Ureter (tissue), 1 donor: ENCODE results near the gene NRTN. TPM values are rescaled to one million over a fixed set of nuclear protein-coding genes. Genes with fewer than 3 reads are reported as not detected.
"Not testable (repeated sequence)": the region's sequence is repeated elsewhere in the genome, so short reads cannot be mapped to it uniquely, and the experiment has no call there.

Source experiments
- DNase-seq: peaks from one replicate; pipeline ENCODE4 v3.0.0-alpha.2; 2020; ENCODE audit warnings: low spot score
- total RNA-seq: library from RNA; stranded (reverse); gene quantifications from one replicate; pipeline ENCODE4 v1.2.4, GENCODE V29; 2023
- donor health status: DM: yes; HTN: yes; CAD: no.

The NRTN gene
- total RNA-seq, 1 donor from 2014 or later = 1.0 TPM

GRCh38 chr19:5865772-5866171, 60.9 kb downstream of the NRTN start:
- no peak for DNase-seq

- no peak for DNase-seq
Observed at GRCh38 chr19:5867201-5868136, 62.6 kb downstream of the NRTN start.

GRCh38 chr19:5870986-5871394, 66.1 kb downstream of the NRTN start:
- no peak for DNase-seq

GRCh38 chr19:5873617-5874199, 68.8 kb downstream of the NRTN start:
- no peak for DNase-seq

GRCh38 chr19:5874496-5874895, 69.6 kb downstream of the NRTN start:
- DNase-seq = not testable (repeated sequence)

- DNase-seq = no peak
Observed at GRCh38 chr19:5877427-5877826, 72.6 kb downstream of the NRTN start.

GRCh38 chr19:5877882-5878281, 73.0 kb downstream of the NRTN start:
- DNase-seq = no peak

Other genes with a start within 250 kb of the NRTN start
- gene TINCR, start 237.1 kb upstream of the NRTN start, total RNA-seq = 5.8 TPM
- 105 TPM for gene SAFB2, start 182.3 kb upstream of the NRTN start, total RNA-seq
- 90.0 TPM for gene SAFB, start 182.0 kb upstream of the NRTN start, total RNA-seq
- 68.4 TPM for gene MICOS13, start 124.6 kb upstream of the NRTN start, total RNA-seq
- 2.8 TPM for gene HSD11B1L, start 124.0 kb upstream of the NRTN start, total RNA-seq
- gene RPL36, start 114.8 kb upstream of the NRTN start, total RNA-seq = 962 TPM
- gene LONP1, start 84.9 kb upstream of the NRTN start, total RNA-seq = 61.3 TPM
- gene CATSPERD, start 84.4 kb upstream of the NRTN start, total RNA-seq = not detected
- 7.3 TPM for gene PRR22, start 20.3 kb upstream of the NRTN start, total RNA-seq
- 41.2 TPM for gene DUS3L, start 13.9 kb upstream of the NRTN start, total RNA-seq
- 4.7 TPM for gene FUT6, start 34.6 kb downstream of the NRTN start, total RNA-seq
- 32.0 TPM for gene FUT3, start 46.4 kb downstream of the NRTN start, total RNA-seq
- not detected for gene FUT5, start 65.5 kb downstream of the NRTN start, total RNA-seq
- 177 TPM for gene NDUFA11, start 98.7 kb downstream of the NRTN start, total RNA-seq
- 9.6 TPM for gene VMAC, start 99.8 kb downstream of the NRTN start, total RNA-seq
- gene CAPS, start 109.2 kb downstream of the NRTN start, total RNA-seq = 181 TPM
- gene RANBP3, start 173.1 kb downstream of the NRTN start, total RNA-seq = 94.3 TPM